Endothelial cell of umbilical vein (primary cell): ENCODE measurements around the gene SIX6.

Experiments
- CTCF ChIP-seq, 2 donors: IDR thresholded peaks; 1 replicate in 1 of 2; 2 replicates in 1 of 2; pipeline ENCODE4 v1.5.1; 2011; ENCODE audit warnings: low read length in 2 of 2, mild to moderate bottlenecking in 2 of 2, moderate library complexity in 2 of 2, control low read depth in 1 of 2, inconsistent platforms in 1 of 2, low read depth in 1 of 2; ENCODE audit not compliant: insufficient read depth in 1 of 2; ENCODE audit errors: extremely low read depth in 1 of 2
- EZH2 ChIP-seq: IDR thresholded peaks from 2 replicates; pipeline ENCODE4 v1.6.1; 2012; ENCODE audit warnings: borderline replicate concordance, low read depth, mild to moderate bottlenecking, moderate library complexity, low read length, inconsistent platforms; ENCODE audit not compliant: severe bottlenecking
- MAX ChIP-seq: IDR thresholded peaks from 2 replicates; pipeline ENCODE4 v1.6.1; 2011; ENCODE audit not compliant: insufficient read depth, insufficient read length
- POLR2A ChIP-seq: IDR thresholded peaks from 2 replicates; pipeline ENCODE4 v1.6.1; 2012; ENCODE audit warnings: low read depth, mild to moderate bottlenecking, control low read depth, low read length
- POLR2AphosphoS5 ChIP-seq: IDR thresholded peaks from 2 replicates; pipeline ENCODE4 v1.6.1; 2012; ENCODE audit warnings: low read depth, mild to moderate bottlenecking, control low read depth, low read length, moderate library complexity; ENCODE audit not compliant: insufficient read depth

GRCh38 chr14:60544659-60545058 is 35.7 kb downstream of the SIX6 start:
- no peak for TF ChIP-seq CTCF (IDR thresholded peaks at IDR 0.05; ENCODE audit: extremely low read depth in 1 of 2, insufficient read depth in 1 of 2, low read depth in 1 of 2, low read length in 2 of 2)
- TF ChIP-seq MAX: no peak
- no peak for TF ChIP-seq EZH2
- TF ChIP-seq POLR2A: no peak
- TF ChIP-seq POLR2AphosphoS5: no peak
